DOHH2 (cell line): ENCODE measurements around the gene UBXN6.

Experiments
- H3F3A ChIP-seq: fragments of 200-600 bp; sonication (generic), shearing (Covaris generic); 2 replicates; pipeline ENCODE4 v1.6.0; 2016; ENCODE audit warnings: antibody characterized with exemption, mild to moderate bottlenecking; ENCODE audit not compliant: control insufficient read depth, insufficient read depth
- H3K27ac ChIP-seq: fragments of 200-600 bp; sonication (generic); 2 replicates; pipeline ENCODE4 v1.5.1; 2014; ENCODE audit warnings: low read depth, mild to moderate bottlenecking, low read length, moderate library complexity
- H3K27me3 ChIP-seq: fragments of 200-600 bp; sonication (generic); 2 replicates; pipeline ENCODE4 v1.6.1; 2014; ENCODE audit warnings: mild to moderate bottlenecking, low read length, mixed read lengths; ENCODE audit not compliant: control insufficient read depth
- H3K36me3 ChIP-seq: fragments of 200-600 bp; sonication (generic); 2 replicates; pipeline ENCODE4 v1.6.1; 2014; ENCODE audit warnings: mild to moderate bottlenecking, low read length, moderate library complexity, mixed read lengths; ENCODE audit not compliant: control insufficient read depth
- H3K4me1 ChIP-seq: fragments of 200-600 bp; sonication (generic); 2 replicates; pipeline ENCODE4 v1.6.1; 2014; ENCODE audit warnings: mild to moderate bottlenecking, low read length, mixed read lengths; ENCODE audit not compliant: control insufficient read depth
- H3K4me2 ChIP-seq: fragments of 200-600 bp; sonication (generic); 2 replicates; pipeline ENCODE4 v1.6.0; 2014; ENCODE audit warnings: mild to moderate bottlenecking, low read length, moderate library complexity
- H3K4me3 ChIP-seq: fragments of 200-600 bp; sonication (generic); 2 replicates; pipeline ENCODE4 v1.5.1; 2014; ENCODE audit warnings: mild to moderate bottlenecking, low read length, mixed read lengths
- H3K79me2 ChIP-seq: fragments of 200-600 bp; sonication (generic); 2 replicates; pipeline ENCODE4 v1.6.1; 2014; ENCODE audit warnings: mild to moderate bottlenecking, low read length, mixed read lengths; ENCODE audit not compliant: control insufficient read depth
- H3K9me2 ChIP-seq: fragments of 200-600 bp; sonication (generic); replicated peaks from 2 replicates; pipeline ENCODE4 v1.6.1; 2014; ENCODE audit warnings: mild to moderate bottlenecking, low read length, mixed read lengths; ENCODE audit not compliant: control insufficient read depth
- H3K9me3 ChIP-seq: fragments of 200-600 bp; sonication (generic); 2 replicates; pipeline ENCODE4 v1.6.1; 2014; ENCODE audit warnings: antibody characterized with exemption, low read length, mixed read lengths; ENCODE audit not compliant: control insufficient read depth, insufficient read depth
- H4K20me1 ChIP-seq: fragments of 200-600 bp; sonication (generic); 2 replicates; pipeline ENCODE4 v1.6.0; 2014; ENCODE audit warnings: low read depth, mild to moderate bottlenecking, antibody characterized with exemption, low read length, moderate library complexity; ENCODE audit not compliant: control insufficient read depth, insufficient read depth
- EZH2phosphoT487 ChIP-seq: fragments of 200-600 bp; sonication (generic); IDR thresholded peaks from 2 replicates; pipeline ENCODE4 v1.6.1; 2017; ENCODE audit warnings: borderline replicate concordance, mild to moderate bottlenecking, antibody characterized with exemption, low read length, moderate library complexity, mixed read lengths
- TF ChIP-seq, protein P1 (sequence below): fragments of 200-600 bp; sonication (generic); IDR thresholded peaks from one replicate; pipeline ENCODE4 v1.5.1; 2014; ENCODE audit warnings: antibody characterized with exemption, mild to moderate bottlenecking, low read depth, low read length; ENCODE audit not compliant: poor library complexity, severe bottlenecking

The UBXN6 gene

DNA sequence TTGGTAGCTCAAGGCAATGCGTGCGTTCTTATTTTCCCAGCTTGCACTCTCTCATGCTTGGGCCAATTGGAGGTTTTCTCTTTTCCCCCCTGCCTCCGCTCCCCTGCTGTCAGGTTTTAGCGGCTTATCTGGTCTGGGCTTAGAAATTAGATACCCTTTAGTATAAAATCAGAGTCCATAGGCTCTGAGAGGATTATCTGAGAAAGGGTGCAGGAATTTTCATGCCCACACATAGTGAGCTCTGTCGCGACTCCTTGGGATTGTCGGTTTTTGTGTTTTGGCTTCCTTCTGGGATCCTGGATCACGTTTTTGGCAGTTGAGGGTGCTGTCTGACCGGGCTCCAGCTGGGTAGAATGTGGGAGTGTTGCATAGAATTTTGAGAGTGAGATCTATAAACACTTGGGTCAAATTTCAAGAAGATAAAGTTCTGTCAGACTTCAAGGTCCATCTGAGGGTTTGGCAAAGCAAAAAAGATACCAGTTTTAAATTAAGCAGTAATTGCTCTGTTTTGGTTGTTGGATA is 42.7 kb downstream of the UBXN6 start:
- H3K9me2 ChIP-seq, result no peaks in the 10 kb centered on the region
- H3K27ac ChIP-seq, result no peak overlapping the region
- TF ChIP-seq EZH2phosphoT487, result no peak
- peaks cover 22% of the 10 kb centered on the region for H4K20me1 ChIP-seq
- H3K4me1 ChIP-seq, result peaks cover 10% of the 10 kb centered on the region; the same call in 1 of the 2 replicates
- H3K79me2 ChIP-seq, result peaks cover 97% of the 10 kb centered on the region
- H3K36me3 ChIP-seq, result peaks cover 90% of the 10 kb centered on the region
- H3K27me3 ChIP-seq, result no peaks in the 10 kb centered on the region
- H3K4me3 ChIP-seq, result no peak overlapping the region
- H3K9me3 ChIP-seq, result no peaks in the 10 kb centered on the region
- H3F3A ChIP-seq, result 0 out of 2 replicates have a peak, but pooled peaks cover 9% of the 10 kb centered on the region
- H3K4me2 ChIP-seq, result no peak overlapping the region

DNA sequence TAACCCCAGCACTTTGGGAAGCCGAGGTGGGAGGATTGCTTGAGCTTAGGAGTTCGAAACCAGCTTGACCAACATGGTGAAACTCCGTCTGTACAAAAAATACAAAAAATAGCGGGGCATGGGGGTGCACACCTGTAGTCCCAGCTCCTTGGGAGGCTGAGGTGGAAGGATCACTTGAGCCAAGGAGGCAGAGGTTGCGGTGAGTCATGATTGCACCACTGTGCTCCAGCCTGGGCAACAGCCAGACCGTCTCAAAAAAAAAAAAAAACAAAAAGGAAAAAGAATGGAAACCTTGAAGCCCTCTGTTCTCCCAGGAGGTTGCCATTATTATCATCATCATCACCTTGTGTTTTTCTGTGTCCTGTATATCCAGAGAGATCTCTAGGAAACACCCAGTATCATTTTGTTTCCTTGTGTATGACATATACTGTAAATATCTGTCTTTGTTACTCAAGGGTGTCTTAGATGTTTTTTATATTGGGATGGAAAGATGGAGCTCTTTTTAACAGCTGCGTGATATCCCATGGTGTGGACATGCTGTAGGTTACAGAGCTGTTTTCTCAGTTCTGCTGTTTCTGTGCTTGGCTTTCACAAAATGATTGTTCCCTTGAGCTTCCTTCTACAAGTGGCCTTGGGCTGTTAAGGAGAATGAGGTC is 43.3 kb downstream of the UBXN6 start:
- Histone ChIP-seq H3K4me3 (no peak overlapping the region), H3K36me3 (peaks cover 91% of the 10 kb centered on the region), H3K4me2 (no peak overlapping the region), H3K27me3 (no peaks in the 10 kb centered on the region), H3K27ac (no peak overlapping the region), H3K79me2 (peaks cover 98% of the 10 kb centered on the region), H3F3A (0 out of 2 replicates have a peak, but pooled peaks cover 9% of the 10 kb centered on the region), H3K4me1 (peaks cover 10% of the 10 kb centered on the region; the same call in 1 of the 2 replicates), H3K9me3 (no peaks in the 10 kb centered on the region), H4K20me1 (peaks cover 25% of the 10 kb centered on the region), H3K9me2 (no peaks in the 10 kb centered on the region)
- TF ChIP-seq, protein P1, sequence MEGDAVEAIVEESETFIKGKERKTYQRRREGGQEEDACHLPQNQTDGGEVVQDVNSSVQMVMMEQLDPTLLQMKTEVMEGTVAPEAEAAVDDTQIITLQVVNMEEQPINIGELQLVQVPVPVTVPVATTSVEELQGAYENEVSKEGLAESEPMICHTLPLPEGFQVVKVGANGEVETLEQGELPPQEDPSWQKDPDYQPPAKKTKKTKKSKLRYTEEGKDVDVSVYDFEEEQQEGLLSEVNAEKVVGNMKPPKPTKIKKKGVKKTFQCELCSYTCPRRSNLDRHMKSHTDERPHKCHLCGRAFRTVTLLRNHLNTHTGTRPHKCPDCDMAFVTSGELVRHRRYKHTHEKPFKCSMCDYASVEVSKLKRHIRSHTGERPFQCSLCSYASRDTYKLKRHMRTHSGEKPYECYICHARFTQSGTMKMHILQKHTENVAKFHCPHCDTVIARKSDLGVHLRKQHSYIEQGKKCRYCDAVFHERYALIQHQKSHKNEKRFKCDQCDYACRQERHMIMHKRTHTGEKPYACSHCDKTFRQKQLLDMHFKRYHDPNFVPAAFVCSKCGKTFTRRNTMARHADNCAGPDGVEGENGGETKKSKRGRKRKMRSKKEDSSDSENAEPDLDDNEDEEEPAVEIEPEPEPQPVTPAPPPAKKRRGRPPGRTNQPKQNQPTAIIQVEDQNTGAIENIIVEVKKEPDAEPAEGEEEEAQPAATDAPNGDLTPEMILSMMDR, result no peak
- TF ChIP-seq EZH2phosphoT487, result no peak

DNA sequence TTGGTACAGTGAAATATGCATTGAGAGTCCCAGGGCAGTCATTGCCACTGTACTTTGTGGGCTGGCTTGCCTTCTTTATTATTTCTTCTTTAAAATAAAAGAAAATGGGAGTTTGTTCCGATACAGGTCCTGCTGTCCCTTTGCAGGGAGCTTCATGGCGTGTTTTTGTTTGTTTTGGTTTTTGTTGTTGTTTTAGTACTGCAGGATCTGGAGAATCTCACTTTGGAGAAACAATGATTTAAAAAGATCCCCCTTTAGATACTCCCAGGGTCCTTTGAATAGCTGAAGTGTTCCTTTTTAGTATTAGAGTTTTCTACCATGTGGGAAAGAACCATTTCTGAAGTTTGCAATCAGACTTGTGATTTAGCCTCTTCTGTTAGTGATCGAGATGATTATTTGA is 44.0 kb downstream of the UBXN6 start:
- Histone ChIP-seq H3K4me1 (peaks cover 10% of the 10 kb centered on the region; the same call in 1 of the 2 replicates), H3K9me3 (no peaks in the 10 kb centered on the region), H3K79me2 (peaks cover 100% of the 10 kb centered on the region), H4K20me1 (peaks cover 25% of the 10 kb centered on the region), H3K27me3 (no peaks in the 10 kb centered on the region), H3K9me2 (no peaks in the 10 kb centered on the region), H3K4me3 (no peak overlapping the region), H3F3A (0 out of 2 replicates have a peak, but pooled peaks cover 9% of the 10 kb centered on the region), H3K4me2 (no peak overlapping the region), H3K27ac (no peak overlapping the region), H3K36me3 (peaks cover 94% of the 10 kb centered on the region)
- TF ChIP-seq, protein P1, result no peak
- no peak for TF ChIP-seq EZH2phosphoT487
